ENCODE measurements around the gene CACNA2D1. TPM values are rescaled to one million over a fixed set of nuclear protein-coding genes. Genes with fewer than 3 reads are reported as not detected.

Gene CACNA2D1
- total RNA-seq, 4 donors from 2014 or later = 17.7 to 22.0 (median 18.4) TPM

DNA sequence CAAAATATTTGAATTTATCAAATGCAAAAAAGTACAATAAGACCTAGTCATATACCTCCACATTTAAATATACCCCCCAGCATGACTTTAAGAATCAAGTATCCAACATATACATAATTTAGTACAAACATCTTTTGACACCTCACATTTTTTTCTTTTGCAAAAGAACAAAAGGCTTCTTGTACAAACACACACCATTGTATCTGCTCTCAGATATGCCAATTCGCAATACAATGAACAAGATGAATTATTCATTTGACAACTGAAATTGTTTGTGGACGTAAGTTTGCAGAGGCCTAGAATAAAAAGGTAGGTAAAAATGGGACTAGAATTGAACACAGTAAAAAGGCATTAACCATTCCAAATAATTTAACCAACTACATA lies 154.4 kb downstream of the CACNA2D1 start:
- Histone ChIP-seq H3K9me3 (peaks cover 0 to 20% (median 4%) of the 10 kb centered on the region in 4 donors), H3K27me3 (no peaks in the 10 kb centered on the region), H3K36me3 (no peaks in the 10 kb centered on the region), H3K4me1 (peaks cover 0 to 10% (median 3%) of the 10 kb centered on the region in 4 donors), H3K27ac (no peak overlapping the region), H3K4me3 (no peak overlapping the region)
- DNase-seq (ENCODE audit: low spot score in 2 of 2) = no peak
- WGBS, 2 donors = 81 to 91% methylated on average over 2 of the region's 2 CpGs
- TF ChIP-seq EP300 (IDR thresholded peaks at IDR 0.05) (no peak), POLR2A (IDR thresholded peaks at IDR 0.05) (no peak)
- TF ChIP-seq, protein P1, sequence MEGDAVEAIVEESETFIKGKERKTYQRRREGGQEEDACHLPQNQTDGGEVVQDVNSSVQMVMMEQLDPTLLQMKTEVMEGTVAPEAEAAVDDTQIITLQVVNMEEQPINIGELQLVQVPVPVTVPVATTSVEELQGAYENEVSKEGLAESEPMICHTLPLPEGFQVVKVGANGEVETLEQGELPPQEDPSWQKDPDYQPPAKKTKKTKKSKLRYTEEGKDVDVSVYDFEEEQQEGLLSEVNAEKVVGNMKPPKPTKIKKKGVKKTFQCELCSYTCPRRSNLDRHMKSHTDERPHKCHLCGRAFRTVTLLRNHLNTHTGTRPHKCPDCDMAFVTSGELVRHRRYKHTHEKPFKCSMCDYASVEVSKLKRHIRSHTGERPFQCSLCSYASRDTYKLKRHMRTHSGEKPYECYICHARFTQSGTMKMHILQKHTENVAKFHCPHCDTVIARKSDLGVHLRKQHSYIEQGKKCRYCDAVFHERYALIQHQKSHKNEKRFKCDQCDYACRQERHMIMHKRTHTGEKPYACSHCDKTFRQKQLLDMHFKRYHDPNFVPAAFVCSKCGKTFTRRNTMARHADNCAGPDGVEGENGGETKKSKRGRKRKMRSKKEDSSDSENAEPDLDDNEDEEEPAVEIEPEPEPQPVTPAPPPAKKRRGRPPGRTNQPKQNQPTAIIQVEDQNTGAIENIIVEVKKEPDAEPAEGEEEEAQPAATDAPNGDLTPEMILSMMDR (IDR thresholded peaks at IDR 0.05) = no peak

DNA sequence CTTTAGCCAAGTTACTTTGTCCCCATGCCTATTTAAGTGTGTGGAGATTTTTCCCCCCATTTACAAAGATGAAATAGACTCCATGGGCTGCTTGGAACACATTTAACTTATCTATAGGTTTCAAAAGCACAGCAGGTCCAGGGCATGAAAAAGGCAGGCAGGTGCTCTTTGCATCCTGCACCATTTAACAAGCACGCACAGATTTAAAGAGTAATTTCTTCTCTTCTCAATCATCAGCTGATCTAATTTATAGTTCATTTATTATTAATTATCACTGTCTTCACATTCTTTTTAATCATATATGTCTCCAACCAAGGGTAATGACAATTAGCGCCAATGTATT lies 156.8 kb downstream of the CACNA2D1 start:
- Histone ChIP-seq H3K9me3 (peaks cover 0 to 3% (median 0%) of the 10 kb centered on the region in 4 donors), H3K27ac (no peak overlapping the region), H3K4me3 (no peak overlapping the region), H3K36me3 (no peaks in the 10 kb centered on the region), H3K4me1 (peaks cover 0 to 10% (median 3%) of the 10 kb centered on the region in 4 donors), H3K27me3 (no peaks in the 10 kb centered on the region)
- DNase-seq (ENCODE audit: low spot score in 2 of 2) = no peak
- TF ChIP-seq, protein P1 (IDR thresholded peaks at IDR 0.05) = no peak
- TF ChIP-seq EP300 (IDR thresholded peaks at IDR 0.05) = no peak
- no peak for TF ChIP-seq POLR2A (IDR thresholded peaks at IDR 0.05)
- 72 to 79% methylated on average over 2 of the region's 2 CpGs for WGBS, 2 donors

DNA sequence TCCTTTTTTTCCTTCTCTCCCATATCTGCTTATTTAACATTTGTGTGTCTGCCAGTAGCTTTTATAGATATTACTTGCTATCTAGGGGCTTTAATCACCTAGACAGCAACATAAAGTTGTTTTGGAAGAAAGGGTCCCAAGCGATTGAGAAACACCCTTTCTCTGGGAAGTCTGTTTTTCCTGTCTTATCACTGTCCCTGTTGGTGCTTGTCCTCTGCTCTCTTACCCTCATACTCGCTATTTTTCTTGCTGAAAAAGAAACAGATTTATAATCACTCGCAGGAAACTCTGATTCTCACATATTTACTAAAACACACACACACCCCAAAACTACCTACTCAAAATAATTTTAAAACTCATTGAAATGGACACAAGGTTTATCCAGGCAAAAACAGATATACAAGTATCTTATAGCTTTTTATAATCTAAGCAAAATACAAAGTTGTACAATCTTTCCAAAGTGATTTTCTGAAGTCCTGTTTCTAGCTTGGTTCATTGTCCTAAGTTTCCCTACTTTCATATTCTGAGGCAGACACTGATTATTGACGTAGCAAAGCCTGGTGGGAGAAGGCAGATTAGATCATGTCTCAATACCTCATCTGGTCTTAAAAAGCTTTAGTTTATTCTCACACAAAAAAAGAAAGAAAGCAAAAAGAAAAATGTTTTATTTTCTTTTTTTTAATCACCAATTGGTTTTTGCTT lies 157.3 kb downstream of the CACNA2D1 start:
- H3K27ac ChIP-seq = no peak overlapping the region
- TF ChIP-seq POLR2A (IDR thresholded peaks at IDR 0.05) (no peak), EP300 (IDR thresholded peaks at IDR 0.05) (no peak)
- TF ChIP-seq, protein P1 (IDR thresholded peaks at IDR 0.05) = no peak
- no peaks in the 10 kb centered on the region for H3K36me3 ChIP-seq
- 62 to 66% methylated on average over 4 of the region's 4 CpGs for WGBS, 2 donors
- no peaks in the 10 kb centered on the region for H3K9me3 ChIP-seq
- peaks cover 0 to 10% (median 3%) of the 10 kb centered on the region in 4 donors for H3K4me1 ChIP-seq
- H3K4me3 ChIP-seq = no peak overlapping the region
- no peak for DNase-seq (ENCODE audit: low spot score in 2 of 2)
- H3K27me3 ChIP-seq = no peaks in the 10 kb centered on the region

DNA sequence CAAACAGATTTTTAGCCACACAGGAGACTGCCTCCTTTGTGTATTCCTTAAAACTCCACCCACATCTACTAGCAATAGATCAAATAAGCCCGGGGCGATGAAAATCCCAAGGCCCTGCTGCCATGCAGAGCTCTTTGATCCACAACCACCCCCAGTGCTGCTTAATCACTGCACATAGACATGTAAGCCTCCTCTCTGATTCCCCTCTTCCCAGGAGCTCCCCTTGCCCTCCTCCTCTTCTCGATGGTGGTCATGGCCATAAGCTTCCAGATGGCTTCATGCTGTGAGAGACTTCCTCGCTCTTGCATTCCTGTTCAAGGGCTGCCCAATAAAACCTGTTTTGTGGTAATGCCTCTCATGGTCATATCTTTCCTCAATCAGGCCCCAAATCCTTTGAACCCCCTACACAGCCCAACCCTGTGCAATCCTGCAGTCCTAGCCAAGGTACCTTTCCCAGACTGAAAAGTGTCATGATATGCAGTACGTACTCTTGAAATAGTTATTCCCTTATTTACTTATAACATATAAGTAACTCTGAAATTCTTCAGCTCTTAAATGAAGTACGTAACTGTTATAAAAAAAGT lies 158.5 kb downstream of the CACNA2D1 start:
- DNase-seq (ENCODE audit: low spot score in 2 of 2) = no peak
- Histone ChIP-seq H3K36me3 (no peaks in the 10 kb centered on the region), H3K9me3 (no peaks in the 10 kb centered on the region), H3K4me3 (no peak overlapping the region), H3K27me3 (no peaks in the 10 kb centered on the region), H3K4me1 (peaks cover 0 to 10% (median 3%) of the 10 kb centered on the region in 4 donors), H3K27ac (no peak overlapping the region)
- no peak for TF ChIP-seq EP300 (IDR thresholded peaks at IDR 0.05)
- no peak for TF ChIP-seq POLR2A (IDR thresholded peaks at IDR 0.05)
- TF ChIP-seq, protein P1 (IDR thresholded peaks at IDR 0.05) = no peak
- 85 to 86% methylated on average over 6 of the region's 6 CpGs for WGBS, 2 donors

DNA sequence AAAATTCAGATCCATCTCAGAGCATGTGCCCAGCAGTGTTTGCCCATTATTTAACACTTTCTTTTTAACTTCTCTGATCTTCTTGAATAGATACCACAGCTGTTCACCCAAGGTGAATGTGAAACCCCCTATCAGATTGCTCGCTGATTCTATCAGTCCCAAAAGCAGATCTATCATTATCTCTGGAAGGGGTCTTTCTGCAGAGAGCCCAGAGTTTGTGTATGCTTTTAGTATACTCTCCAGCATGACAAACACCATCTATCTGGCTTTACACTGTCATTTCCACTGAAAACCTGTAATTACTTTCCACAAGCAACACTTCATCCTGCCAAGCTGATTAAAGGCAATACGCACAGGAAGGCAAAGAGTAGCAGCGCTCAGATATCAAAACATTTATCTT lies 168.2 kb downstream of the CACNA2D1 start:
- Histone ChIP-seq H3K4me3 (no peak overlapping the region), H3K36me3 (no peaks in the 10 kb centered on the region), H3K27ac (no peak overlapping the region), H3K9me3 (no peaks in the 10 kb centered on the region), H3K27me3 (no peaks in the 10 kb centered on the region), H3K4me1 (no peaks in the 10 kb centered on the region)
- 92 to 94% methylated on average over 3 of the region's 3 CpGs for WGBS, 2 donors
- DNase-seq (ENCODE audit: low spot score in 2 of 2) = no peak
- TF ChIP-seq POLR2A (IDR thresholded peaks at IDR 0.05) (no peak), EP300 (IDR thresholded peaks at IDR 0.05) (no peak)
- TF ChIP-seq, protein P1 (IDR thresholded peaks at IDR 0.05) = no peak
